K562 (cell line): ENCODE results near the gene RASAL1. TPM values are rescaled to one million over a fixed set of nuclear protein-coding genes. Genes with fewer than 3 reads are reported as not detected.

Experiments
- ATAC-seq: fragments of 200-7000 bp; cut with Tn5 transposase; 3 replicates; pipeline ENCODE4 v1.9.1; 2020; ENCODE audit warnings: moderate library complexity
- BruUV-seq: library from RNA; stranded (reverse); fragments of 400-500 nt; replicated peaks from 2 replicates; lab custom pipeline; 2021; lab: Mats Ljungman, UMichigan
- CTCF ChIA-PET: fragments of 300-600 bp; formaldehyde crosslinking; extraction: SDS; loops from one replicate; lab custom pipeline; 2021; ENCODE audit warnings: low intra/inter-chr PET ratio; lab: Yijun Ruan, JAX
- POLR2A ChIA-PET: fragments of 300-600, 350-650 bp; sonication (Branson Sonifier 250); formaldehyde crosslinking; extraction: SDS; loops from one replicate; lab custom pipeline; 2021; ENCODE audit warnings: antibody characterized with exemption, inconsistent platforms; lab: Yijun Ruan, JAX
- DNase-seq, 4 experiments: peaks; one replicate each; pipeline versions ENCODE4 v3.0.0 to v3.0.0-alpha.2; 2011 to 2018; ENCODE audit warnings: low spot score in 3 of 4, mixed read lengths in 3 of 4; ENCODE audit errors: extremely low read depth in 1 of 4
- FAIRE-seq: peaks from 2 replicates; lab custom pipeline; 2011; peaks lifted over from hg19 to GRCh38; lab: Jason Lieb, UNC
- H2AFZ ChIP-seq: 2 replicates; pipeline ENCODE4 v1.6.0; 2011; ENCODE audit warnings: low read depth, low read length, control low read depth, inconsistent platforms
- H3K27ac ChIP-seq: fragments of 200-600 bp; 3 replicates; pipeline ENCODE4 v1.8.0; 2011; ENCODE audit warnings: low read depth, mild to moderate bottlenecking, control low read depth, inconsistent platforms, low read length, moderate library complexity, mixed read lengths; ENCODE audit errors: extremely low read depth
- H3K27me3 ChIP-seq, 2 experiments: fragments of 300-600 bp in 1 of 2; 2 replicates in 1 of 2; 3 replicates in 1 of 2; pipeline versions ENCODE4 v1.6.0 to v1.8.0; 2011; ENCODE audit warnings: inconsistent platforms in 2 of 2, low read length in 2 of 2, mild to moderate bottlenecking in 1 of 2, mixed read lengths in 1 of 2, moderate library complexity in 1 of 2; ENCODE audit not compliant: control insufficient read depth in 2 of 2, insufficient read depth in 2 of 2
- H3K36me3 ChIP-seq: fragments of 300-600 bp; 3 replicates; pipeline ENCODE4 v1.8.0; 2011; ENCODE audit warnings: mild to moderate bottlenecking, low read length, inconsistent platforms; ENCODE audit not compliant: control insufficient read depth, insufficient read depth
- H3K4me1 ChIP-seq, 2 experiments: fragments of 200-600 bp in 1 of 2; replicated peaks in 1 of 2; 2 replicates in 1 of 2; 3 replicates in 1 of 2; pipeline versions ENCODE4 v1.5.1 to v1.8.0; 2011; ENCODE audit warnings: inconsistent platforms in 2 of 2, low read length in 2 of 2, mild to moderate bottlenecking in 1 of 2, mixed read lengths in 1 of 2, moderate library complexity in 1 of 2; ENCODE audit not compliant: control insufficient read depth in 2 of 2, insufficient read depth in 2 of 2
- H3K4me2 ChIP-seq: 2 replicates; pipeline ENCODE4 v1.6.1; 2011; ENCODE audit warnings: low read length, control low read depth, inconsistent platforms, mixed read lengths; ENCODE audit not compliant: insufficient read depth
- H3K4me3 ChIP-seq: fragments of 200-600 bp; sonication (generic), shearing (Covaris generic); 2 replicates; pipeline ENCODE4 v1.5.1; 2016; ENCODE audit warnings: control low read depth, inconsistent platforms
- H3K79me2 ChIP-seq: fragments of 200-600 bp; 3 replicates; pipeline ENCODE4 v1.8.0; 2011; ENCODE audit warnings: low read length, inconsistent platforms; ENCODE audit not compliant: control insufficient read depth, insufficient read depth
- H3K9ac ChIP-seq, 2 experiments: 2 replicates each; pipeline versions ENCODE4 v1.6.0 to v1.6.1; 2011; ENCODE audit warnings: low read depth in 2 of 2, low read length in 2 of 2, control low read depth in 1 of 2, inconsistent platforms in 1 of 2, mild to moderate bottlenecking in 1 of 2, mixed read lengths in 1 of 2; ENCODE audit not compliant: insufficient read depth in 1 of 2
- H3K9me1 ChIP-seq: one replicate; pipeline ENCODE4 v1.6.0; 2011; ENCODE audit warnings: inconsistent platforms, mild to moderate bottlenecking, low read length, moderate library complexity; ENCODE audit not compliant: control insufficient read depth, insufficient read depth
- H3K9me3 ChIP-seq: replicated peaks from 2 replicates; pipeline ENCODE4 v1.5.1; 2011; ENCODE audit warnings: low read depth, low read length, inconsistent platforms; ENCODE audit not compliant: control insufficient read depth, insufficient read depth
- H4K20me1 ChIP-seq: replicated peaks from 2 replicates; pipeline ENCODE4 v1.6.1; 2011; ENCODE audit warnings: low read length, inconsistent platforms, mixed read lengths; ENCODE audit not compliant: control insufficient read depth, insufficient read depth
- BCOR ChIP-seq: fragments of 450-650 bp; IDR thresholded peaks from 2 replicates; pipeline ENCODE4 v1.6.1; 2016
- CTBP1 ChIP-seq: fragments of 450-650 bp; IDR thresholded peaks from 2 replicates; pipeline ENCODE4 v1.6.1; 2016; ENCODE audit warnings: borderline replicate concordance
- EGR1 ChIP-seq: fragments of 450-650 bp; conservative IDR thresholded peaks from 2 replicates; pipeline ENCODE4 v1.6.1; 2017; ENCODE audit warnings: mild to moderate bottlenecking
- KDM1A ChIP-seq, 2 experiments: fragments of 450-650 bp; IDR thresholded peaks; 2 replicates each; pipeline ENCODE4 v1.6.1; 2016; ENCODE audit warnings: mild to moderate bottlenecking in 2 of 2
- KDM5B ChIP-seq: fragments of 200-600 bp; sonication (generic); IDR thresholded peaks from 2 replicates; pipeline ENCODE4 v1.6.1; 2012; ENCODE audit warnings: low read depth, mild to moderate bottlenecking, moderate library complexity, low read length, control low read depth, inconsistent platforms; ENCODE audit not compliant: insufficient replicate concordance
- MAZ ChIP-seq, 2 experiments: fragments of 450-650 bp in 1 of 2; sonication (generic) in 1 of 2; formaldehyde crosslinking; IDR thresholded peaks in 1 of 2; conservative IDR thresholded peaks in 1 of 2; 2 replicates each; pipeline versions ENCODE4 v1.4.0 to v1.5.0; 2020; ENCODE audit warnings: mild to moderate bottlenecking in 1 of 2, missing genetic modification reagents in 1 of 2
- POLR2G ChIP-seq: fragments of 200-400 bp; formaldehyde crosslinking; IDR thresholded peaks from 2 replicates; pipeline ENCODE4 v1.6.1; 2017; ENCODE audit warnings: low read depth, mild to moderate bottlenecking, antibody characterized with exemption, low read length, moderate library complexity
- RBM15 ChIP-seq: fragments of 200-400 bp; formaldehyde crosslinking; IDR thresholded peaks from 2 replicates; pipeline ENCODE4 v1.6.1; 2018; ENCODE audit warnings: mild to moderate bottlenecking, low read length, moderate library complexity; ENCODE audit not compliant: insufficient read depth
- RBM22 ChIP-seq: fragments of 200-400 bp; formaldehyde crosslinking; IDR thresholded peaks from 2 replicates; pipeline ENCODE4 v1.6.1; 2018; ENCODE audit warnings: low read length, low read depth; ENCODE audit not compliant: poor library complexity, severe bottlenecking
- RCOR1 ChIP-seq, 2 experiments: IDR thresholded peaks; 2 replicates each; pipeline ENCODE4 v1.6.1; 2012; ENCODE audit warnings: low read depth in 2 of 2, low read length in 2 of 2, borderline replicate concordance in 1 of 2, improper control_type of control experiment in 1 of 2
- ZNF232 ChIP-seq: sonication (generic); formaldehyde crosslinking; IDR thresholded peaks from 2 replicates; pipeline ENCODE4 v1.8.0; 2022; ENCODE audit warnings: mild to moderate bottlenecking, missing genetic modification reagents
- ZNF3 ChIP-seq: fragments of 250-450 bp; sonication (Bioruptor Pico); IDR thresholded peaks from 2 replicates; pipeline ENCODE4 v1.5.0; 2021; ENCODE audit warnings: mild to moderate bottlenecking, moderate library complexity
- WGBS: fragments of 100-300 bp; shearing (Covaris generic); methylation state at CpG from one replicate; pipeline ENCODE4 v1.1.6; 2016; ENCODE audit warnings: low coverage, mixed read lengths; ENCODE audit not compliant: insufficient coverage; ENCODE audit errors: missing lambda C conversion rate; 5-methylcytosine and 5-hydroxymethylcytosine counted together
- in situ Hi-C: fragments of 300-500 bp; cut with MboI; formaldehyde crosslinking; loops from 4 replicates; pipeline ENCODE4 v1.15.0; 2018; ENCODE audit warnings: inconsistent platforms, mixed read lengths
- intact Hi-C: fragments of 100-400 bp; cut with micrococcal nuclease; formaldehyde crosslinking; loops from 2 replicates; pipeline ENCODE4 v1.14.2; 2022
- polyA plus RNA-seq, 8 experiments: library from polyadenylated mRNA; depleted of rRNA in 4 of 8; stranded (reverse) in 5 of 8; unstranded in 3 of 8; fragments of >200 nt; fragmentation: Nextera tagmentation in 2 of 8; fragmentation: Illumina TruSeq in 1 of 8; extraction: Ambion mirVana in 2 of 8; extraction: Trizol in 1 of 8; gene quantifications; 2 replicates each; pipeline versions ENCODE4 v1.2.1 to v1.2.3, GENCODE V29; 2011 to 2014; ENCODE audit warnings: inconsistent platforms in 1 of 8, missing spikeins in 1 of 8
- total RNA-seq, 7 experiments: library from RNA; depleted of rRNA in 6 of 7; stranded (reverse); fragments of >200 nt in 6 of 7; fragmentation: Illumina TruSeq in 2 of 7; extraction: Trizol in 2 of 7; gene quantifications; 2 replicates each; pipeline versions ENCODE4 v1.2.1 to v1.2.3, GENCODE V29; 2011 to 2021; ENCODE audit warnings: low replicate concordance in 1 of 7
- TF ChIP-seq, protein P1 (sequence below): fragments of 450-650 bp; IDR thresholded peaks from 2 replicates; pipeline ENCODE4 v1.7.1; 2018; ENCODE audit warnings: mild to moderate bottlenecking, low read depth; ENCODE audit not compliant: partially characterized antibody
- TF ChIP-seq, protein P2 (sequence below): sonication (generic); formaldehyde crosslinking; IDR thresholded peaks from 2 replicates; pipeline ENCODE4 v1.5.0; 2020; ENCODE audit warnings: missing genetic modification reagents
- TF ChIP-seq, protein P3 (sequence below): fragments of 200-800 bp; sonication (Bioruptor generic); IDR thresholded peaks from 2 replicates; pipeline ENCODE4 v1.6.1; 2017; ENCODE audit warnings: missing genetic modification characterization, missing compliant biosample characterization

Gene RASAL1
- total and polyA plus RNA-seq, 9 of the 15 experiments (the other 6 are each of a cell fraction or from before 2014, with no cell fraction given), result 0.06 to 0.16 (median 0.14) TPM; not detected in 6

DNA sequence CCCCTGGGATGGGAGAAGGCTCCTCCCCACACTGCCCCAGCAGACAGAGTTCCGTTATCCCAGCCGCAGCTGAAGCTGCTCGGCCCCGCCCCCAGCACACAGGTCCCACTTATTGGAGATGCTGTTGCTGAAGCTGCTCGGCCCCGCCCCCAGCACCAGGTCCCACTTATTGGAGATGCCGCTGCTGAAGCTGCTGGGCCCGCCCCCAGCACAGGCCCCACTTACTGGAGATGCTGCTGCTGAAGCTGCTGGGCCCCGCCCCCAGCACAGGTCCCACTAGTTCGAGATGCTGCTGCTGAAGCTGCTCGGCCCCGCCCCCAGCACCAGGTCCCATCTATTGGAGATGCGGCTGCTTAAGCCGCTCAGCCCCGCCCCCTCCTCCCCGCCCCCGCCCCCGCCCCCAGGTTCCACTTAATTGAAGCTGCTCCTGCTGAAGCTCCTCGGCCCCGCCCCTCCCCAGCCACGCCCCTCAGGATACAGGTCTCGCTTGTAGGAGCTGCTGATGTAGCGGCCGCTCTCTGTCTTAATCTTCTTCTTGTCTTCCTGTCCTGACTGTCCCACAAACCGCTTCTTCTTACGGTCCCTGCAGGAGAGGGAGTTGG, 26.0 kb upstream of the RASAL1 start:
- peak; percentile 89 to 94 (median 92) for DNase-seq
- Histone ChIP-seq H2AFZ (no peak overlapping the region), H3K9ac (no peak overlapping the region), H3K79me2 (no peaks in the 10 kb centered on the region)
- intact Hi-C loops (no loop called here), in situ Hi-C loops (no loop called here)
- peak; percentile 92 for ATAC-seq
- 8% methylated on average over 13 of the region's 26 CpGs for WGBS
- peak; percentile 70 for FAIRE-seq
- TF ChIP-seq, protein P1, sequence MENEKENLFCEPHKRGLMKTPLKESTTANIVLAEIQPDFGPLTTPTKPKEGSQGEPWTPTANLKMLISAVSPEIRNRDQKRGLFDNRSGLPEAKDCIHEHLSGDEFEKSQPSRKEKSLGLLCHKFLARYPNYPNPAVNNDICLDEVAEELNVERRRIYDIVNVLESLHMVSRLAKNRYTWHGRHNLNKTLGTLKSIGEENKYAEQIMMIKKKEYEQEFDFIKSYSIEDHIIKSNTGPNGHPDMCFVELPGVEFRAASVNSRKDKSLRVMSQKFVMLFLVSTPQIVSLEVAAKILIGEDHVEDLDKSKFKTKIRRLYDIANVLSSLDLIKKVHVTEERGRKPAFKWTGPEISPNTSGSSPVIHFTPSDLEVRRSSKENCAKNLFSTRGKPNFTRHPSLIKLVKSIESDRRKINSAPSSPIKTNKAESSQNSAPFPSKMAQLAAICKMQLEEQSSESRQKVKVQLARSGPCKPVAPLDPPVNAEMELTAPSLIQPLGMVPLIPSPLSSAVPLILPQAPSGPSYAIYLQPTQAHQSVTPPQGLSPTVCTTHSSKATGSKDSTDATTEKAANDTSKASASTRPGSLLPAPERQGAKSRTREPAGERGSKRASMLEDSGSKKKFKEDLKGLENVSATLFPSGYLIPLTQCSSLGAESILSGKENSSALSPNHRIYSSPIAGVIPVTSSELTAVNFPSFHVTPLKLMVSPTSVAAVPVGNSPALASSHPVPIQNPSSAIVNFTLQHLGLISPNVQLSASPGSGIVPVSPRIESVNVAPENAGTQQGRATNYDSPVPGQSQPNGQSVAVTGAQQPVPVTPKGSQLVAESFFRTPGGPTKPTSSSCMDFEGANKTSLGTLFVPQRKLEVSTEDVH, result no peak
- TF ChIP-seq MAZ (CRISPR knock-in tag; conservative IDR thresholded peaks at IDR 0.05 in 1 of 2, IDR thresholded peaks at IDR 0.05 in 1 of 2) (no peak), BCOR (no peak), ZNF232 (CRISPR knock-in tag) (no peak), KDM5B (no peak), RCOR1 (IDR thresholded peaks at IDR 0.05; ENCODE audit: borderline replicate concordance in 1 of 2, low read depth in 2 of 2, low read length in 2 of 2) (peak in 1 of 2 experiments; percentile 34; a peak in 1 of 4 replicates), POLR2G (peak; percentile 54), EGR1 (0 out of 2 replicates have a peak, but pooled peaks have one; percentile 14), CTBP1 (peak; percentile 57), RBM15 (no peak), ZNF3 (no peak), KDM1A (IDR thresholded peaks at IDR 0.05) (no peak), RBM22 (peak; percentile 37)
- TF ChIP-seq, protein P2, sequence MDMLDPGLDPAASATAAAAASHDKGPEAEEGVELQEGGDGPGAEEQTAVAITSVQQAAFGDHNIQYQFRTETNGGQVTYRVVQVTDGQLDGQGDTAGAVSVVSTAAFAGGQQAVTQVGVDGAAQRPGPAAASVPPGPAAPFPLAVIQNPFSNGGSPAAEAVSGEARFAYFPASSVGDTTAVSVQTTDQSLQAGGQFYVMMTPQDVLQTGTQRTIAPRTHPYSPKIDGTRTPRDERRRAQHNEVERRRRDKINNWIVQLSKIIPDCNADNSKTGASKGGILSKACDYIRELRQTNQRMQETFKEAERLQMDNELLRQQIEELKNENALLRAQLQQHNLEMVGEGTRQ (CRISPR knock-in tag), result no peak
- TF ChIP-seq, protein P3, sequence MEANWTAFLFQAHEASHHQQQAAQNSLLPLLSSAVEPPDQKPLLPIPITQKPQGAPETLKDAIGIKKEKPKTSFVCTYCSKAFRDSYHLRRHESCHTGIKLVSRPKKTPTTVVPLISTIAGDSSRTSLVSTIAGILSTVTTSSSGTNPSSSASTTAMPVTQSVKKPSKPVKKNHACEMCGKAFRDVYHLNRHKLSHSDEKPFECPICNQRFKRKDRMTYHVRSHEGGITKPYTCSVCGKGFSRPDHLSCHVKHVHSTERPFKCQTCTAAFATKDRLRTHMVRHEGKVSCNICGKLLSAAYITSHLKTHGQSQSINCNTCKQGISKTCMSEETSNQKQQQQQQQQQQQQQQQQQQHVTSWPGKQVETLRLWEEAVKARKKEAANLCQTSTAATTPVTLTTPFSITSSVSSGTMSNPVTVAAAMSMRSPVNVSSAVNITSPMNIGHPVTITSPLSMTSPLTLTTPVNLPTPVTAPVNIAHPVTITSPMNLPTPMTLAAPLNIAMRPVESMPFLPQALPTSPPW, result peak; percentile 69
- TF ChIP-seq, all 486 proteins: peak for 6
- no peak overlapping the region for H3K4me3 ChIP-seq
- H3K36me3 ChIP-seq, result peaks cover 86% of the 10 kb centered on the region
- H3K27me3 ChIP-seq, result no peaks in the 10 kb centered on the region
- no peaks in the 10 kb centered on the region for H3K9me3 ChIP-seq
- no TSS peak for BruUV-seq
- H4K20me1 ChIP-seq, result peaks cover 27% of the 10 kb centered on the region
- ChIA-PET POLR2A (interaction anchor here (0.6 to 1.9 kb wide), 8 partner anchors 8 to 261 kb away, joined by 3 to 8 read pairs (median 3); partner anchors contain the start of genes CFAP73 and RASAL1), CTCF (no interaction called here)
- H3K4me1 ChIP-seq, result peaks cover 9 to 39% of the 10 kb centered on the region in 2 experiments
- peak overlapping the region; percentile 18; the same call in 1 of the 2 replicates for H3K4me2 ChIP-seq
- H3K27ac ChIP-seq, result no peak overlapping the region
- peaks cover 4% of the 10 kb centered on the region for H3K9me1 ChIP-seq
